Measurements from ENCODE around the gene LTV1. TPM values are rescaled to one million over a fixed set of nuclear protein-coding genes. Genes with fewer than 3 reads are reported as not detected.

LTV1 gene
- total and polyA plus RNA-seq, 2 of the 4 experiments (the other 2 are of a cell fraction), result 11.1 to 19.0 TPM

DNA sequence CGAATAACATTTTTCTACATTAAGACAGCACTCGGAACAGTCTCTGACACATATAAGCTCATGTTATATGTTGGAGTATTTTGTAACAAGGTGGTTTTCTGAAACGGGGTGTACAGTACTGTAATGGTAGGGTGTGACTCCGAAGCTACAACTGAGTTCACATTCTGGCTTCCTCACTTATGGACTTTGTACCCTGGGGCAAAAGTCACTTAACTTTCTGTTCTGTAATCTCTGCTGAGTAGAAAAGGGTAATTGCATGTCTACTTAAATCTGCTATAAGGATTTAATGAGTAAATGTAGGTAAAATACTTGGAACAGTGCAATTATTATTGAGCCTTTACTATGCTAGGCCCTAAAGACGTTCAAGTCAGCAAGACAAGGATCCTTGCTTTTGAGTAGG is 4.7 kb upstream of the LTV1 start:
- ATAC-seq (ENCODE audit: low read depth), result no peak
- in situ Hi-C loops (cut with MboI; ENCODE audit: low sequenced_read_pairs), result no loop called here
- no peak overlapping the region for H4K91ac ChIP-seq (ENCODE audit: insufficient read depth, low read depth, low read length)
- H2BK15ac ChIP-seq (ENCODE audit: low read depth, low read length), result no peak overlapping the region
- H3K4ac ChIP-seq (ENCODE audit: low read depth, low read length), result no peak overlapping the region
- no peak for TF ChIP-seq BHLHE40 (IDR thresholded peaks at IDR 0.05; ENCODE audit: low read depth, low read length)
- TF ChIP-seq NFE2L2 (IDR thresholded peaks at IDR 0.05; ENCODE audit: low read depth, low read length), result no peak
- no peak for TF ChIP-seq MXI1 (IDR thresholded peaks at IDR 0.05; ENCODE audit: borderline replicate concordance, low read depth, low read length)
- no peak for TF ChIP-seq SMC3 (IDR thresholded peaks at IDR 0.05; ENCODE audit: low read depth, low read length)
- no peak for TF ChIP-seq MAZ (IDR thresholded peaks at IDR 0.05; ENCODE audit: borderline replicate concordance, low read depth, low read length)
- intact Hi-C loops (cut with micrococcal nuclease), result no loop called here
- peaks cover 0 to 3% of the 10 kb centered on the region in 2 experiments; a peak in 1 of 4 replicates for H3K79me1 ChIP-seq (ENCODE audit: low read depth in 1 of 2, low read length in 2 of 2)
- no peak overlapping the region for H2AK9ac ChIP-seq (replicated peaks; ENCODE audit: low read depth, low read length, poor library complexity)
- WGBS, 2 experiments (ENCODE audit: extremely low coverage in 2 of 2, insufficient read length in 1 of 2), result 100% methylated on average over 1 of the region's 5 CpGs; no CpG with 5 or more reads in 1 of the 2 experiments
- H3K4me3 ChIP-seq (ENCODE audit: insufficient read depth, low read depth, low read length), result no peak overlapping the region
- no peaks in the 10 kb centered on the region; the same call in 1 of the 2 replicates for H3K4me1 ChIP-seq (ENCODE audit: control insufficient read depth, insufficient read depth, low read length)
- no peak overlapping the region for H3K27ac ChIP-seq (ENCODE audit: insufficient read depth, low read length)
- H3K9ac ChIP-seq (ENCODE audit: low read depth, low read length), result no peak overlapping the region
- peaks cover 2% of the 10 kb centered on the region; the same call in 1 of the 2 replicates for H3K36me3 ChIP-seq (ENCODE audit: control insufficient read depth, insufficient read depth, low read length)
- ChIA-PET POLR2A (ENCODE audit: unreplicated experiment) (no interaction called here), CTCF (no interaction called here)
- no peak overlapping the region for H4K5ac ChIP-seq (ENCODE audit: low read depth, low read length)
- H3K23ac ChIP-seq (ENCODE audit: low read depth, low read length), result no peak overlapping the region
- H2BK5ac ChIP-seq (ENCODE audit: low read depth, low read length, poor library complexity, severe bottlenecking), result no peak overlapping the region
- H3K4me2 ChIP-seq (ENCODE audit: low read depth, low read length), result no peak overlapping the region
- H3K14ac ChIP-seq (replicated peaks; ENCODE audit: low read depth, low read length), result no peak overlapping the region
- no peak overlapping the region for H2BK120ac ChIP-seq (ENCODE audit: low read depth, low read length)
- no peak overlapping the region for H2AFZ ChIP-seq (replicated peaks; ENCODE audit: low read length, poor library complexity)
- H4K20me1 ChIP-seq (ENCODE audit: insufficient read depth, low read length), result no peaks in the 10 kb centered on the region
- H3K27me3 ChIP-seq (ENCODE audit: control insufficient read depth, insufficient read depth, low read length), result no peaks in the 10 kb centered on the region
- no peak for DNase-seq
- H3K56ac ChIP-seq (ENCODE audit: extremely low read depth, insufficient read depth, low read length), result no peak overlapping the region
- no peaks in the 10 kb centered on the region for H3K9me3 ChIP-seq (ENCODE audit: control insufficient read depth, insufficient read depth, low read length)
- no peak overlapping the region for H3K18ac ChIP-seq (ENCODE audit: low read depth, low read length)
- no peak overlapping the region for H2AK5ac ChIP-seq (ENCODE audit: low read depth, low read length)
- no peak overlapping the region for H2BK20ac ChIP-seq (ENCODE audit: low read depth, low read length)
- H4K8ac ChIP-seq (ENCODE audit: low read depth in 2 of 2, low read length in 2 of 2), result no peak overlapping the region
- H3K9me1 ChIP-seq (ENCODE audit: insufficient read depth, low read length), result no peaks in the 10 kb centered on the region
- BruUV-seq (replicated peaks), result no TSS peak
- dilution Hi-C loops (cut with HindIII; ENCODE audit: low sequenced_read_pairs, unreplicated experiment), result no loop called here

All from IMR-90 (cell line).